Pancreas (tissue), 10 donors: ENCODE measurements around the gene PYY. TPM values are rescaled to one million over a fixed set of nuclear protein-coding genes. Genes with fewer than 3 reads are reported as not detected.
A peak's percentile ranks its signal among the peaks of the same experiment; 100 is the strongest.
"Not testable (repeated sequence)": the region's sequence is repeated elsewhere in the genome, so short reads cannot be mapped to it uniquely, and the experiment has no call there.

Experiments used
- ATAC-seq, 4 donors: fragments of 200-7000 bp; cut with Tn5 transposase; one replicate each; pipeline versions ENCODE4 v1.8.0 to v1.9.1; 2020; ENCODE audit warnings: mild to moderate bottlenecking in 4 of 4, moderate library complexity in 4 of 4
- DNase-seq, 6 donors: peaks; one replicate each; pipeline ENCODE4 v3.0.0-alpha.2; 2020
- FAIRE-seq: peaks from 2 replicates; lab custom pipeline; 2012; peaks lifted over from hg19 to GRCh38; lab: Jason Lieb, UNC
- H3K27ac ChIP-seq, 4 donors: fragments of 200-600 bp; sonication (generic); 1 replicate in 3 of 4; 2 replicates in 1 of 4; pipeline versions ENCODE4 v1.5.0 to v1.8.0; 2020
- H3K27me3 ChIP-seq, 4 donors: fragments of 200-600 bp; one replicate each; pipeline ENCODE4 v1.8.0; 2021
- H3K36me3 ChIP-seq, 3 donors: fragments of 200-600 bp; sonication (generic) in 1 of 3; one replicate each; pipeline versions ENCODE4 v1.5.0 to v1.8.0; 2020 to 2021
- H3K4me1 ChIP-seq, 3 donors: fragments of 200-600 bp; one replicate each; pipeline ENCODE4 v1.8.0; 2021
- H3K4me3 ChIP-seq, 4 donors: fragments of 200-600 bp; sonication (generic) in 2 of 4; one replicate each; pipeline versions ENCODE4 v1.5.0 to v1.8.0; 2020 to 2021
- H3K9me3 ChIP-seq, 4 donors: fragments of 200-600 bp; one replicate each; pipeline ENCODE4 v1.8.0; 2021
- WGBS, 2 donors: extraction: QIAGEN DNeasy Blood & Tissue Kit; methylation state at CpG; one replicate each; pipeline ENCODE4 v1.1.7; 2013; 5-methylcytosine and 5-hydroxymethylcytosine counted together
- intact Hi-C, 3 donors: fragments of 100-400 bp; cut with DNase I; formaldehyde crosslinking; loops; one replicate each; pipeline versions ENCODE4 v1.11.1 to v1.14.2; 2022
- polyA plus RNA-seq, 2 donors: library from polyadenylated mRNA; stranded (reverse); fragments of 200-250 nt; gene quantifications; one replicate each; pipeline ENCODE4 v1.2.3, GENCODE V29; 2013
- total RNA-seq, 6 donors: library from RNA; stranded (reverse); fragmentation: NEBNext Ultra II Directional in 4 of 6; extraction: Animal tissue kit (Norgen Biotek cat#: 25700) in 4 of 6; gene quantifications; one replicate each; pipeline versions ENCODE4 v1.2.1 to v1.2.4, GENCODE V29; 2021 to 2023
- TF ChIP-seq, protein P1 (sequence below), 4 donors: fragments of 200-600 bp; sonication (generic) in 3 of 4; IDR thresholded peaks; one replicate each; pipeline versions ENCODE4 v1.5.0 to v1.8.0; 2021; ENCODE audit warnings: antibody characterized with exemption in 4 of 4
- donor health status: healthy with polysubstance abuse.
- donor health status: DM: no; HTN: no; CAD: no; lungs with moderate emphysema.
- donor health status: DM: no; HTN: no; CAD: no.
- donor health status: control.
- donor health status: control.
- donor health status: Bipolar disorder and iron deficiency.
- donor health status: DM: yes; HTN: yes; CAD: no.
- donor health status: DM: no; HTN: no; CAD: no.
- donor health status: DM: no; HTN: no; CAD: no.
- donor health status: DM: yes; HTN: yes; CAD: no.

Gene PYY
- total and polyA plus RNA-seq, 8 donors: 0.35 to 1.1 (median 0.57) TPM; not detected in 4

DNA sequence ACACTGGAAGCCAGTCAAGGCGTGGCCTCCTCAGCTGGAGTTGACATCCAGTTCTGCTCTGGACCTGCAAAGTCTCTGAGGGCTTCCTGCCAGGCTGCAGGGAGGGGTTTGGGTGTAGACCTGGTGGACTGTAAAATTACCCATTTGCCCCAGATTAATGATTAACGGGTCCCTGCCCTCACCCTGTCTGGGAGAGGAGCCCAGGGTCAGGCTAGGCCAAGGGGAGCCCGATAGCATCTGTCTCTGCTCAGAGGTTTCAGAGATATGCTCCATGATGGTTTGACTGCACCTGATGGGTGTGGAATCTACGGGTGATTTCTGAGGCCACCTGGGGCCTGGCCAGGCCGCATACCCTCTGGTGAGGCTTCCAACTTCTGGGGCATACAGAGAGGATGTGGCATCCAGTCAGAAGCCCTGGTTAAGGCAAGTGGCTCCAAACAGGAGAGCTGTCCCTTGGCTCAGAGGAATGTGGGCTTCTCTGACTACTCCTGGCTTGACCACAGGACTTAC lies 22.6 kb downstream of the PYY start:
- DNase-seq (peak in 5 of 6 donors; percentile 78 to 91 (median 86)), FAIRE-seq (no peak), ATAC-seq (peak; percentile 87 to 95 (median 92))
- TF ChIP-seq, protein P1, sequence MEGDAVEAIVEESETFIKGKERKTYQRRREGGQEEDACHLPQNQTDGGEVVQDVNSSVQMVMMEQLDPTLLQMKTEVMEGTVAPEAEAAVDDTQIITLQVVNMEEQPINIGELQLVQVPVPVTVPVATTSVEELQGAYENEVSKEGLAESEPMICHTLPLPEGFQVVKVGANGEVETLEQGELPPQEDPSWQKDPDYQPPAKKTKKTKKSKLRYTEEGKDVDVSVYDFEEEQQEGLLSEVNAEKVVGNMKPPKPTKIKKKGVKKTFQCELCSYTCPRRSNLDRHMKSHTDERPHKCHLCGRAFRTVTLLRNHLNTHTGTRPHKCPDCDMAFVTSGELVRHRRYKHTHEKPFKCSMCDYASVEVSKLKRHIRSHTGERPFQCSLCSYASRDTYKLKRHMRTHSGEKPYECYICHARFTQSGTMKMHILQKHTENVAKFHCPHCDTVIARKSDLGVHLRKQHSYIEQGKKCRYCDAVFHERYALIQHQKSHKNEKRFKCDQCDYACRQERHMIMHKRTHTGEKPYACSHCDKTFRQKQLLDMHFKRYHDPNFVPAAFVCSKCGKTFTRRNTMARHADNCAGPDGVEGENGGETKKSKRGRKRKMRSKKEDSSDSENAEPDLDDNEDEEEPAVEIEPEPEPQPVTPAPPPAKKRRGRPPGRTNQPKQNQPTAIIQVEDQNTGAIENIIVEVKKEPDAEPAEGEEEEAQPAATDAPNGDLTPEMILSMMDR (IDR thresholded peaks at IDR 0.05): no peak
- H3K4me1 ChIP-seq: peaks cover 0 to 6% (median 0%) of the 10 kb centered on the region in 3 donors
- H3K27me3 ChIP-seq: no peaks in the 10 kb centered on the region
- H3K9me3 ChIP-seq: no peaks in the 10 kb centered on the region
- H3K27ac ChIP-seq: no peak overlapping the region
- intact Hi-C loops: no loop called here
- no peaks in the 10 kb centered on the region for H3K36me3 ChIP-seq
- no peak overlapping the region for H3K4me3 ChIP-seq
- WGBS, 2 donors: 13 to 18% methylated on average over 5 of the region's 5 CpGs

DNA sequence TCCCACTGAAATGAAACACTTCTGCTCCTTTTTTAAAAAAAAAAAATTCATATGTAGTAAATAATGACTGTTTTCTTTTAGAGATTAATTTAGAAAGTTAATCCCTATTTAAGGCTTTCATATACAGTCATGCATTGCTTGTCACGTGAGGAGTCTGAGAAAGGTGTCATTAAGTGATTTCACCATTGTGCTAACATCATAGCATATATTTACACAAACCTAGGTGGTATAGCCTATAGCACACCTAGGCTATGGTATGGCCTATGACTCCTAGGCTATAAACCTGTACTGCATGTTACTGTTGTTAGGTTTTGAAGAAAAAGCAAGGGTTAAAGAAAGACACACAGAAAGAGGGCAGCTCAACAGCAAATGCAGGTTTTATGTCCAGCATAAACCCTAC lies 25.1 kb downstream of the PYY start:
- ATAC-seq (no peak), DNase-seq (no peak), FAIRE-seq (no peak)
- H3K36me3 ChIP-seq: no peaks in the 10 kb centered on the region
- H3K9me3 ChIP-seq: no peaks in the 10 kb centered on the region
- H3K4me1 ChIP-seq: peaks cover 0 to 6% (median 0%) of the 10 kb centered on the region in 3 donors
- 87 to 96% methylated on average over 1 of the region's 1 CpG for WGBS, 2 donors
- intact Hi-C loops: no loop called here
- no peak overlapping the region for H3K4me3 ChIP-seq
- no peaks in the 10 kb centered on the region for H3K27me3 ChIP-seq
- TF ChIP-seq, protein P1 (IDR thresholded peaks at IDR 0.05): no peak
- H3K27ac ChIP-seq: no peak overlapping the region

DNA sequence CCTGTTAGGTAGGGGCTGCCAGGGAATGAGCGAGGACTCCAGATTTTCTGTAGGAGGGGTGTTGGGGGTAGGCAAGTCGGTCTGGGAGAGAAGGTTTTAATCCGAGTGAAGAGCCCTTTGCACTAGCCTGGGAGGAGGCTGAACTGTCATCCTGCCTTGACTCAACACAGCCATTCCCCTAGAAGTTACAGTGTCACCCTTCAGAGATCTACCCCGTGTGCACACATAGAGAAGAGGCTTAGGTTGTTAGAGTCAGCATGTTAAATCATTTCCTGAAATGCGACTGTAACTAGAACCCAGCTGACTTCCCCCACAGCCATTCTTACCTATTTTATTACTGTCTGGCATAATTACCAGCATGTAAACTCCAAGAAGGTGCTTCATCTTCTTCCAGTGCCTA lies 25.8 kb downstream of the PYY start:
- FAIRE-seq, H3K27ac ChIP-seq, intact Hi-C loops, ATAC-seq, DNase-seq, H3K4me1 ChIP-seq, H3K9me3 ChIP-seq, H3K27me3 ChIP-seq, H3K36me3 ChIP-seq: not testable (repeated sequence)
- 72 to 73% methylated on average over 5 of the region's 5 CpGs for WGBS, 2 donors
- peak overlapping the region in 1 of 4 donors; percentile 44 for H3K4me3 ChIP-seq

DNA sequence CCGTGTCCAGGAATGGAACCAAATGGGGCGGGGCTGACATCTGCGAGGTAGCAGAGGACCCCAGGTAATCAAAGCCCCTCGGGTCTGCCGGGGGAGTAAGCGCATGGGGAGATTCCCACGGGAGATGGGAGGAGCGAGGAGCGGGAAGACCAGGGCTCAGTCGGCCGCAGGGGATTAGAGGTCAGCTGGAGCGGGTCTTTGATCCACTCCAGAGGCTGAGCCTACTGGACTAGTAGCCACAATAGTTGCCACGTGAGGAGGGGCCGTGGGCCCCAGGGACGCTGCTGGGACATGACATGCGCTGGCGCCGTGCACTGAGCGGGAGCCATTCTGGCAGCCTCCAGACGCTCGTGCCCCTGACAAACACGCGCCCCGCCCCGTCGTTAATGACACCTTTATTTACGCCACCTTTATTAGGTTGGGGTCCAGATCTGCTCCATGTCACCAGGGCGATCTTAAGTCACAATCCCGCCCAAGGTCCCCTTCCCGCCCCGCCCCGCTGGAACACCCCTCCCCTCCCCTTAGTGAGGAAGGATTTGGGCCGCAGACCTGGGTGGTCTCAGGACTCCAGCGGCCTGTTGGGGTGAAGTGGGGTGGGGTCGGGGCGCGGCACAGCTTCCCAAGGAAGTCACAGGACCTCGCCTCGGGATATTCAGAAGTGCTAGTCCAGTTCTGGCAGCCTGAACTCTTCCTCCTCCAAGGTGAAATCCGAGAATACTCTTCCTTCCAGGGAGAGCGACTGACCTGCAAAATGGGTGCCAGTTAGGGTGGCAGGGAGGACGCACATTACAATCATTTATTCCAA lies 26.5 kb downstream of the PYY start:
- FAIRE-seq (no peak), ATAC-seq (peak; percentile 30 to 59 (median 38))
- H3K27ac ChIP-seq: no peak overlapping the region

DNA sequence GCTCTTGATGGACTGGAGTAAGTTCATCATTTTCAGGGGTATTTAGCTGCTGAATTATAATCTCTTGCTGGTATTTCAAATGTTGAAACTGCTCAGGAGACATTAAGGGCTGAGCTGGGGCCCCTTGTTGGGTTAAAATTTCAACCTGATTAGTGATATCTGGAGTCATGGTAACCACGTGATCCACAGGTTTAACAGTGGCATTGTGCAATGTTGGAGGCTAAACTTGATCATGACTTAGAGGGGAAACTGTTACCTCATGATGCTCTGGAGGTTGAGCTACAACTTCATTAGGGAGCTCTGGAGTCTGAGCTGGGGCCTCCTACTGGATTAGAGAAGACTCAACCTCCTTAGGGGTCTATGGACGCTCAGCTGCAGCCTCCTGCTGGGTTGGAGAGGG lies 29.2 kb downstream of the PYY start:
- TF ChIP-seq, protein P1 (IDR thresholded peaks at IDR 0.05): no peak
- no peak for FAIRE-seq
- no peaks in the 10 kb centered on the region for H3K36me3 ChIP-seq

More for the DNA sequence above, 26.5 kb downstream of the PYY start:
- peaks cover 0 to 6% (median 0%) of the 10 kb centered on the region in 3 donors for H3K4me1 ChIP-seq
- TF ChIP-seq, protein P1 (IDR thresholded peaks at IDR 0.05): no peak
- no peaks in the 10 kb centered on the region for H3K27me3 ChIP-seq
- intact Hi-C loops: no loop called here
- WGBS, 2 donors: 6% methylated on average over 42 of the region's 42 CpGs
- H3K9me3 ChIP-seq: no peaks in the 10 kb centered on the region
- DNase-seq: peak in 3 of 6 donors; percentile 26 to 69 (median 43)
- no peaks in the 10 kb centered on the region for H3K36me3 ChIP-seq
- H3K4me3 ChIP-seq: peak overlapping the region in 3 of 4 donors; percentile 15 to 44 (median 40)

More for the DNA sequence above, 29.2 kb downstream of the PYY start:
- WGBS, 2 donors: 65 to 66% methylated on average over 2 of the region's 2 CpGs
- Histone ChIP-seq H3K4me1 (no peaks in the 10 kb centered on the region), H3K4me3 (no peak overlapping the region), H3K27ac (no peak overlapping the region), H3K9me3 (no peaks in the 10 kb centered on the region), H3K27me3 (no peaks in the 10 kb centered on the region)
- intact Hi-C loops: no loop called here
- no peak for DNase-seq
- no peak for ATAC-seq
